ENCODE results near the gene DPY19L2.
"Not testable (repeated sequence)": the region's sequence is repeated elsewhere in the genome, so short reads cannot be mapped to it uniquely, and the experiment has no call there.

The DPY19L2 gene
- total RNA-seq, result 0.28 to 1.7 reads per million in 2 donors

DNA sequence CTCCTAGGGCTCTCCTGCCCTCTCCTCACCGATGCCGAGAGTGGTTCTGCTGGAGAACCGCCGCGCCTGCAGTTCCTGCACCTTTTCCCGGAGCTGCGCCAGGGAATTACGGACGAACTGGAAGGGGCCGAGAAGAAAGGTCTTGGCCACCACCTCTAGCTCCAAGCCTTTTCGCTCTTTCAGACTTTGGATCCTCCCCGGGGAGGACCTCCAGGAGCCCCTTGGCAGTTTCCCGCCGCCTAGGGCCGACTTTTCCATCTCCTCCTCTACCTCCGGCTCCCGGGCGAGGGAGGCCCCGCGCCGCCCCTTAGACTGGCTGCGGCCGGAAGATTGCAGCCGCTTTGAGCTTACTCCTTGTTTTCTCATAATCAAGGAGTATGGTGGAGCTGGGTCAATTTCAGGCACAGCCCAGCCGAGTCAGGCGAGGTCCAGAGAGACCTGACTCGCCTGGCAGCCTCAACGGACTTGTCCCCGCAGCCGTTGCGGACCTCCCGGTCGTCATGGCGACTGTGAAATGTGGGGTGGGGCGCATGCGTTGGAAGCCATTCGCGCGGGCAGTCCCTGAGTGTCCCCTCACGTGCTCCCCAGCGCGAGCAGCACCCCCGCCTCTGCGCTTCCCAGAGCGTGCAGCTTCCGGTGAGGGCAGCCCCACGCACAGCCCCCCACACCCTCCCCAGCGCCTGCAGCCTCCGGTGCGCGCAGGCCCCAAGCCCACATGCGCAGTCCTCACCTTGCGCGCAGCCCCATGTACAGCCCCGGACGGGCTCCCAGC lies at the start of gene DPY19L2:
Gene DPY19L2 (minus strand): TSS at position 466 of the 772 bp plus-strand sequence. CDS start 100 bp downstream, at position 366.
- no peak for DNase-seq

DNA sequence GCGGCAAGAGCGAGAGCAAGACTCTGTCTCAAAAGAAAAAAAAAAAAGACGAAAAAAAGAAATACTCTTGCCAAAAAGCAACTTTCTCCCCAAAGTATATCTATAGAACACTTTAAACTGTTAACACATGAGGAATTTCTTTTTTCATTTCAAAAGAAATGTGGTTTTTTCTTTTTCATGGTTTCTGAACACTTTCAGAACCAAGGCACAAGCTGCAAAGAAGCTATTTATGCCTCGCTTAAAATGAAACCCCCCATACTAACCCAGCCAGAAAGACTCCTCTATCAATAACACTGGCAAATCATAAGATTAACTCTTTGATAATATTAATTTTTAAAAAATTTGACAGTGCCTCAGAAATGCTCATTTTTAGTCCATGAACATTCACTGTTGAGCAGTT lies 48.6 kb upstream of the DPY19L2 start:
- DNase-seq, result not testable (repeated sequence)

DNA sequence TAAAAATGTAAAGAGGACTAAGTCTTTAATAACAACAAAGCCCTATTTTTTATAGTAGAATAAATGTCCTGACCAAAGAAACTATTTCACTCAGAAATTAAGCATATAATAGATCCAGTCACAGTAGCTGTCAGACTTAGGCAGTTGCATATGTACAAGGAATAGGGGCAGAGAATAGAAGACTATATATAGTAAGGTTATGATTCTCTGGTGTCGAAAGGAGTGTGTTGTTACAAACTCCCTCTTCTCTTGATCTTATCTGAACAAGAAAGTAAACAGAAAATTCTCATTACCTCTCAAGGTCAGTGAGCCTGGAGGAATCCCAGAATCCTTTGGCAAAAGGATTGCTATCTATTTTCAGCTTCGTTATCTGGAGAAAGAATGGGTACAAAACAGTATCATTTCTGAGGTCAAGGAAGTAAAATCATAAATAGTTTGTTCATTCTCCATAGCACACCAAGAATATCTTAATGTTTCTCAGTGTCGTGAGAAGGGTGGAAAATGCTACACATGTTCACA lies 46.9 kb upstream of the DPY19L2 start:
- DNase-seq, result not testable (repeated sequence)

DNA sequence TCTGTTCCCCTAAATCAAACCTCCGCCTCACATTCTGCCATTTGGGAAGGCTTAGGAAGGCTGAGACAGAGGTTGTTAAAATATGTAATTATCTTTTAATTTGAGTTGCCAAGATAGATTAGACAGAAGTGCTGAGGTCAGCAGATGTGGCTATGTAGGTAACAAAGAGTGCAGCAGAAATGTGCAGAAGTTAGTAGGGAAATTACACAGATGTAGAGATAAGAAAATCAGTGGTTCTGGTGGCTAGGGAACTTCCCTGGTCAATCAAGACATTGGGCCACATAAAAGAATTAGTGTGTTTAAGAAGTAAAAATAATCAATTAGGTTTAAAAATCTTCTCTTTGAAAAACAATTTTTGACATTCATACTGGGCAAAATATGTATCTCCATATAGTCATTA lies 46.1 kb upstream of the DPY19L2 start:
- DNase-seq, result not testable (repeated sequence)

DNA sequence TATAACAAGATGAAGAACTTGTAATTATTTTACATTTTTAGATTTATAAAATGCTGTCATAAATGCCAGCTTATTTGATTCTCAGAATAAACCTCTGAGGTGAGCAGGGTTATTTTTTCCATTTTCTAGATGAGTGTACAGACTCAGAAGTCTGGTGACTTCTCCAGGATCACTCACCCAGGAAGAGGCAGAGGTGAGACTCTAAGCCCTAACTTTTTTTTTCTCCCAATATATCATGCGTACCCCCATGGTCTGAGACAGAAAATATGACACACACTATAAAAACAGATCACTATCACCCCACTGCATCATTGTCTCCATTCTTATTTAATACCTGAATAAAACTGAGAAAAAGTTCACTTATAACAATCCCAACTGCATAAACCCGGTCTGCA lies 45.4 kb upstream of the DPY19L2 start:
- not testable (repeated sequence) for DNase-seq

DNA sequence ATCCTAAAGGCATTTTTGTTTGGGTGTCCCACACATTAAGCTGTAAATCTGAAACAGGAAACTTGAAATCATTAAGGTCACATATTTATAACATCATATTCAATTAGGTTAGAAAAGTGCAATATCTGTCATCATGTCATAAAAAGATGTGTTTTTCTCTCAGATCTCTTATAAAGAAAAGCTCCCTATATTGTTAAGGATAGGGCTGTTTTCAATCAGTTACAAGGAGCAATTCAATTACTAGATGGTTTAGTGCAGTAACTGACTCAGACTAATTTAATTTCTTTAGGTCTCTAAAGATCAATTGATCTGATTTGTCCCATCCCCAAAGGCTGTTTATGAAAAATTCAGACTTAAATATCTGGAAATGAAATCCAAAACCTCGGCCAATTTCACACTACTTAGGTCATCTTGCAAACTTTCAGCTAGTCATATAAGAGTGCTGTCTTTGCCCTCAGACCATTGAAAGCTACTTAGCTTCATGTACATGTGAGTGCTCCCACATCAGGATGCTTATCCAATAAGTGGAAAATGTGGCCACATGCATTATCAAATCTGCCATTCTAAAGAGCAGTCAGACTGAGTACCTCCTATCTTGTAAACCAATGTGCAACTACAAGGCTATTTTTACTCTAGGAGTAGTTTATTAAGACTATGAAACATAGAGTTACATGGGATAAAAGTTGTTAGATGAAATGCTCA lies 44.8 kb upstream of the DPY19L2 start:
- not testable (repeated sequence) for DNase-seq

DNA sequence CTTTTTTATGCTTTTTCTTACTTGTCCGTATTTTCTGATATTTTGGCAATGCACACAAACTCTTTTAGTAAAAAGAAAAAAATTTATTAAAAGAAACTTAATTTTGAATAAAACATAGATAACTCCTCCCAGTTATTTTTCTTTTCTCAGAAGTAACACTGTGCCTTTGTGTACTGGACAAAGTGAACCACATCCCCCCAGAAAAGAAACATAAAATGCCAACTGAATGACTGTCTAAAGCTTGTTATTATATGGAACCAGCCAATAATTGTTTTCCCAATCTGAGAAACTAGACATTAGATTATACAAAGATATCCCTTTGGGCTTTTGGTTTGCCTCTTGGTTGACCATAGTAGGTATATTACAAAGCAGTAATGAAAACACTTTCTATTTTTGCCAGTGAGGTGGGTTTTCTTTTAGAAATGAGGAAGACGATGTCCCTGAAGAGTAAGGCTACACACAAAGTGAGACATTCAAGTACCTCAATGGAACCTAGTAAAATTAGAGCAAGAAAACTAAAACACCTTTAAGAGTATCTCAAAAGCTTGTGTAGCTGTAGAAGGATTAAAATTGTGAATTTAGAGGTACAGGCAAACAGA lies 44.2 kb upstream of the DPY19L2 start:
- DNase-seq, result not testable (repeated sequence)

DNA sequence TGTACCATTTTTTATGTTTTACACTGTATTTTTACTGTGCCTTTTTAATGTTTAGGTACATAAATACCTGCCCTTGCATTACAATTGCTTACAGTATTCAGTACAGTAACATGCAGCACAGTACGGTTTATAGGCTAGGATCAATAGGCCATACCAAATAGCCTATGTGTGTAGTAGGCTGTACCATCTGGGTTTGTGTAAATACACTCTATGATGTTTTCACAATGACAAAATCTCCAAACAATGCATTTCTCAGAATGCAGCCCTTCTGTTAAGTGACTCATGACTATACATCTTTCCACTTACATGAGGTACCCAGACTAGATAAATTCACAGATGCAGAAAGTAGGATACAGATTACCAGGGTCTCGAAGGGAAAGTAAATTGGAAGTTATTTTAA lies 43.0 kb upstream of the DPY19L2 start:
- DNase-seq, result not testable (repeated sequence)

DNA sequence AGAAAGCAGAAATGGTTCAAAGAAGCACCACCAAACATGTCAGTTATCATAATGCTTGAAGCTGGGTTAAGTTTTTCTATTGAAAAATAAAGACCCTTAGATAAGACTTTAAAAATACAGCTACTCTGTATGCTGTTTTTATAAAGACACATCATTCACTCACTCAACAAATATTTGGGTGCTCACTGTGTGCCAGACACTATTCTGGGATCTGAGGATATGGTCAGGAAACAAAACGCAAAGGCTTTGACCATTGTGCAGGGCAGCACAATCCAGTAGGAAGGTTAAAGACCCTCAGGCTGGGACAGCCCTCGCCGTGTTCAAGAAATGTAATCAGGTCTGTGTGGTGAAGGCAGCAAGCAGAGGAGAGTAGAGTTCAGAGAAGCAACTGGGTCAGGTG lies 38.0 kb upstream of the DPY19L2 start:
- no peak for DNase-seq

DNA sequence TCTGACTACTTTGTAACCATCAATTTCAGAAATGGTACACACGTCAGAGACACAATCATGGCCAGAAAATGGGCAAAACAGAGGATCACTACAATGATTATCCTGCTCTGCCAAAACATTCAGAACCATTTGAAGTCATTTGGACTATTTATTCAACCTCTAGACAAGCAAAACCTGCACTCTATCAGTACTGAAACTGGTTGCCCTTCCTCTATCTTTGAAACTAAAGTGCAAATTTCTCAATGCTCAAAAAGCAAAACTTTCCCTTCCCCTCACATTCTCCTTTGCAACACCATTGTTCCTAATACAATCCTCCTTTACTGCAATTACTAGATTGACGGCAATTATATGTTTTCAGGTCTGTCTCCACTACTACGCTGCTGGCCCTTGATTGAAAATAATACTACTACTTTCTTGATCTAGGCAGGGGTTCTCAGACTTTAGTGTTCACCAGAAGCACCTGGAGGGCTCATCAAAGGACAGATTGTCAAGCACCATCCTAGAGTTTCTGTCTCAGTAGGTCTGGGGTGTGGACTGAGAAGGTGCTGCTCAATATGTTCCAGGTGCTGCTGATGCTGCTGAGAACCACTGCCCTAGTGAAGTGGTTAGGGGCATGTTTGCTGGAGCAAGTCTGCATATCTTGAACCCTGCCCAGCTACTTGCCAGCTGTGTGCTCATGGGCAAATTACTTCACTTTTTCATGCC lies 31.5 kb upstream of the DPY19L2 start:
- DNase-seq, result not testable (repeated sequence)

DNA sequence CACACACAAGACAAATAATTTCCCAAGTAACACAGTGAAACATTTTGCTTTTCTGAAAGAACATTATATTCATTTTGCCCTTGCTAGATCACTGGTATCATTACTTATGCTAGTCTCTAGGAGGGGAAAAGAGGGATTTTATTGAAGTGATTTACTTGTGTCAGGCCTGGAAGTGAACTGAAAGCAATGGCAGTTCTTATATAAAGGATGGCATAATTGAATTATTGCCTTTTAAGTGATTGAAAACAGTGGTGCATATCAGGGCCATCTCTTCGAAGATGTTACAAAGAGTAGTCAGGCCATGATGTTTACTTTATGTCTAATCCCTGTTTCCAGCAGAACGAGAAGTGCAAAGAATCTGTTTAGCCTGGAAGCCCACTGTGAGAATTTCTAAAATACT lies 30.7 kb upstream of the DPY19L2 start:
- not testable (repeated sequence) for DNase-seq

DNA sequence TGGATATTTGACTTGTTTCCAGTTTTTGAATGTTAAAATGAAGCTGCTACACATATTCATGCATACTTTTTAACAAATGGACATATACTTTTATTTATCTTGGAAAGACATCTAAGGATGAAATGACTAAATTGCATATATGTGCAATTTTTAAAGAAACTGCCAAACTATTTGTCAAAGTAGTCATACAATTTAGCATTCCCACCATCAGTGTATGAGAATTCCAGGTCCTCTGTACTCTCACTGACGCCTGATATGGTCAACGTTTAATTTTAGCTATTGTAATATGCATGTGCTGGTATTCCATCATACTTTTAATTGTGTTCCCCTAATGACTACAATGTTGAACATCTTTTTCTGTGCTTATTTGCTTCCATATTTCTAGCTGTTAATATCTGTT lies 22.5 kb upstream of the DPY19L2 start:
- DNase-seq, result not testable (repeated sequence)

DNA sequence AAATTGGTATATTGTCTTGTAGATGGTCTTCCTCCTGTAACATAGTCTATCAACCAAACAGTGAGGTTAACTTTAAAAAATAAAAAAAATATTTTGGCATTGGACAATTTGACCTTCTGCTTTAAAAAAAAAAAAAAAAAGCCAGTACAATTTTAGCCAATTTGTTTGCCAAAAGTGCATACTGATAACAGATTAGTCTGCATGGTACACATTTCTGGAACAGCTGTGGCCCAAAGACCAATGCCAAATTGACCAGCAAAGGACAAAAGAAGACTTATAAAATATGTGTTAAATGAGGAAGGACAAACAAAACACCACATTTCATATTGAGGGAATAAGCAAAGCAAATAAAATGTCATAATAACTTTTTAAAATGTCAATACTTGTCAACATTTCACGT lies 20.8 kb upstream of the DPY19L2 start:
- not testable (repeated sequence) for DNase-seq

DNA sequence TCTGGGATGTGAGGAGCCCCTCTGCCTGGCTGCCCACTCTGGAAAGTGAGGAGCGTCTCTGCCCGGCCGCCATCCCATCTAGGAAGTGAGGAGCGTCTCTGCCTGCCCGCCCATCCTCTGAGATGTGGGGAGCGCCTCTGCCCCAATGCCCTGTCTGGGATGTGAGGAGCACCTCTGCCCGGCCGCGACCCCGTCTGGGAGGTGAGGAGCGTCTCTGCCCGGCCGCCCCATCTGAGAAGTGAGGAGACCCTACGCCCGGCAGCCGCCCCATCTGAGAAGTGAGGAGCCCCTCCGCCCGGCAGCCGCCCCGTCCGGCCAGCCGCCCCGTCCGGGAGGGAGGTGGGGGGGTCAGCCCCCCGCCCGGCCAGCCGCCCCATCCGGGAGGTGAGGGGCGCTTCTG lies 18.3 kb upstream of the DPY19L2 start:
- DNase-seq, result not testable (repeated sequence)

DNA sequence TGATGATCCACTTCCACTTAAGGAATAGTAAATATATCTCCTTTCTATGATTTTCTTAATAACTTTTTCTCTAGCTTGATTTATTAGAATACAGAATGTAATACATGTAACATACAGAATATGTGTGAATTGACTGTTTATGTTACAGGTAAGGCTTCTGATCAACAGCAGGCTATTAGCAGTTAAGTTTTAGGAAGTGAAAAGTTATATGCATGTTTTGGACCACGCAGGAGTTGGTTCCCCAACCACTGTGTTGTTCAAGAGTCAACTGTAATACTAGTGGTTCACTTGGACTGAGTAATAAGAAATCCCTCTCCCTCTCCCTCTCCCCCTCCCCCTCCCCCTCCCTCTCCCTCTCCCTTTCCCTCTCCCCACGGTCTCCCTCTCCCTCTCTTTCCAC lies 17.5 kb upstream of the DPY19L2 start:
- not testable (repeated sequence) for DNase-seq

DNA sequence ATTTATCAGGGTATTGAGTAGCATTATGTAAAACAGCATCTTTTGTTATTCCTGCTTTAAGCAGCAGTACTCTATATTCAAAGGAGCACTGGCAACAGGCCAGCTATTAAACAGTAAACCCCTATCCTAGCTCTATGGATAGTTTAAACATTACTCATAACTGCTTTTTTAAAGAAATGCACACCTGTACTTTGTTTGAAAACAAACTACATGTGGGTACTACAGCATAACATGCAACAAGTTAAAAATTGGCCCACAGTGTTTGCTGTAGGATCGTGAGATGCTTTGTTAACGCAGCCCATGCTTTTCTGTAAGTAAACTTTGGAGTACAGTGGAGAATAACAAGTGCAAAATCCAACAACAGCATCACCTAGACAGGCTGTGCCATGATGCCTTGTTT lies 14.3 kb upstream of the DPY19L2 start:
- not testable (repeated sequence) for DNase-seq

DNA sequence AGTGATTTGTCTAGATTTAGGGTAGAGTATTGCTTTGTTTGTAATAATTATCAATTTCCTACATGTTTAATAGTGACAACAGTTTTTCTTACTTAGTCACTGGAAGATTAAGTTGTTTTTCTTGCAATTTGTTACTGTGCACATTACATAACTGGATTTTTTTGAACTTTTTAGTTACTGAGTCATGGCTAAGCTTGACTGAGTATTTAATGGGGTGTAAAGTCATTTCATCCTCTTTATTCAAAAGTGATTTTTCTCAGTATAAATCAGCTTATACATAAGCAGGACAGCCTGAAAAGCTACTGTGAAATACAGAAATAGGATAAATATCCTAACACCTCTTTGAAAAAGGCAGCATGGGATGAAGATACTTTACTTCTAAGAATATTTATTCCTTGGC lies 12.5 kb upstream of the DPY19L2 start:
- DNase-seq, result not testable (repeated sequence)

DNA sequence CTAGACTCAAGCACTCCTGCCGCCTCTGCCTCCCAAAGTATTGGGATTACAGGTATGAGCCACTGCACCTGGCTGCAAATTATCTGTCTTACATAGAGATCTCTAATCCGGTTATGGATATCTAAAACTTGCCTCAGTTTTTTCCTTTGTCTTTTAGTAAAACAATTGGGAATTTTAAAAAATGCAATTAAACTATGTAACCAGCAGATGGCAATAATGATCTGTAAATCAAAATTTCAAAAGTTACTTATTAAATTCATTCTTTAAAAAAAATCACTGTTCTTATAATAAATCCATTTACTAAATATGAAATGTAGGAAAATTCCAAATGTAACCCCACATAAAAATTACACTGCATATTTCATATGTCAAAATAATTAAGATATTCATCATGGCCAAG lies 4.3 kb upstream of the DPY19L2 start:
- not testable (repeated sequence) for DNase-seq

DNA sequence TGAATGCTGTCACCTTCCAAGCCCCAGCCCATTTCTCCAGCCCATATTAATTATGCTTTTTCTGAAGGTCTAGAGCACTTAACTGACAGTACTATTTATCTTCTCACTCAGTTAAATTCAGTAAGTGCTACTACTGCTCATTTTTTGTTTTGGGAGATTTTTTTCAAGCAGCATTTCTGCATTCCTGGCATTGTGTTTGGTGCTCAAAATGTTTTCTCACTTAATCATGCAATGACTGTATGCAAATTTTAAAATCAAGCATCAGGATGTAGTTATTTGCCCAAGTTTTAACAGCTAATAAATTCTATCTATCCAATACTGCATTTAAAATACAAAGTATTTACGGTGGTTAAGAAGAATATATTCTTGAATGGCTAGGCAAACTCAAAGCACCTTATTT lies 1.6 kb upstream of the DPY19L2 start:
- not testable (repeated sequence) for DNase-seq

DNA sequence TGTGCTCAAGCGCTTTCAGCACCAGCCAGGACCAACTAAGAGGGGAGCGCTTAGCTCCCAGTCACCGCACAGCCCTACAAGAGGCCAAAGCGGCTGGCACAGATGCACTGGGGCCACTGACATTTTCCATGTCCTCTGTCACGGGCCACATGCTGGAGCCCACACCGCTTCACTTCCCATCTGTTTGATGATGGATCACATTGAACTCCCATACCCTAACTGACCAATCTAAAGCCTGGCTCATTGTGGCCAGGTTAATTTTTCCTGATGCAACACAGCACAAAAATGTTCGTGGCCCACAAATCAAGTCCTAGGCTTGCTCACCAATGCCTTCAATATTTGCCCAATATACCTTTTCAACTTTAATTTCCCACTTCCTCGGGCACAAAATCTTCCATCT lies 1.1 kb upstream of the DPY19L2 start:
- DNase-seq, result not testable (repeated sequence)

DNA sequence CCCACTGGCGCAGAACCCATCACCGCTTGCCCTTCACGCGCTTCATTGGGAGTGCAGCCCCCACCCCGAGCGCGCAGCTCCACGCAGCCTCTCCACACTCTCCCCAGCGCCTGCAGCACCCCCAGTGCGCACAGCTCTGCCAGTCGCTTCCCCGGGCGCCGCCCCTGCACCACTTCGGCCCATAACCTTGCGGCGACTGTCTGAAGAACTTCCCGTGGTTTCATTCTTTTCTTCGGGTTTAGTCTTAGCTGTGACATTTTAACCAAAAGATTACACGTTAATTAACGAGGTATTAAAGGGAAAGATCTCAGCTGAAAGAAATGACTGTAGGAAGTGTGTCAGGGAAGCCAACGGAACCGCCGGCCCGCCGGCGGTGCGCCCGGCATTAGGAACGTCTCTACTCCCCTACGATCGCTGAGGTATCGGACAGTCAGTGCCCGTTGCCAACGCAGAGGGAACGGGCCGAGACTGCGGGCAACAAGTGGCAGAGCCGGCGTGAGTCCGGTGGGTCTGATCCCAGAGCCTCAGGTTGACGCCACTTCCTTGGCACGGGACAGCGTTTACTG lies 590 bp upstream of the DPY19L2 start:
- not testable (repeated sequence) for DNase-seq

DNA sequence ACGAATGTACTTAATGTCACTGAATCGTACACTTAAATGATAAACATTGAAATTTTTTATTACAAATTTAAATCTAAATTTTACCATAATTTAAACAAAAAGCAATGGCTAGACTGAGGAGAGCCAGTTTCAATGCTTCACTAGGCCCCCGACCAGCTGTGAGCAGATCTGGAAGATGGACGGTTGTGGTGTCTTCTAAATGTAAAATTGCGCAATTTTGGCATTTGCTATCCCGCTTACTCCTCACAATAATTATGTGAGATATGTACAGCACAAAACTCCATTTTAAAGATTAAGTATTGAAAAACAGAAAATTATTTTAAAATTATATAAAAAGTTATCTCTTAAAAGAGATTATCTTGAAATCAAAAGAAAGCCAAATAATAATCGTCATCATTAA lies 5.3 kb downstream of the DPY19L2 start:
- not testable (repeated sequence) for DNase-seq
